Endothelial cell of umbilical vein (primary cell): ENCODE measurements around the gene ALDH4A1. TPM values are rescaled to one million over a fixed set of nuclear protein-coding genes. Genes with fewer than 3 reads are reported as not detected.

Experiments
- BruUV-seq: library from RNA; stranded (reverse); fragments of 400-500 nt; replicated peaks from 2 replicates; lab custom pipeline; 2021; lab: Mats Ljungman, UMichigan
- CTCF ChIA-PET: fragments of 300-600, 350-600 bp; sonication (Branson Sonifier 250); formaldehyde crosslinking; loops from one replicate; lab custom pipeline; 2021; ENCODE audit warnings: antibody characterized with exemption, inconsistent platforms; lab: Charles Lee
- POLR2A ChIA-PET: fragments of 300-600, 350-600 bp; sonication (Branson Sonifier 250); formaldehyde crosslinking; loops from one replicate; lab custom pipeline; 2021; ENCODE audit warnings: antibody characterized with exemption, inconsistent platforms; lab: Charles Lee
- DNase-seq: peaks from one replicate; pipeline ENCODE4 v3.0.0-alpha.2; 2011; ENCODE audit warnings: low read depth, low spot score
- FAIRE-seq: peaks from 2 replicates; lab custom pipeline; 2011; peaks lifted over from hg19 to GRCh38; lab: Jason Lieb, UNC
- H2AFZ ChIP-seq: 2 replicates; pipeline ENCODE4 v1.6.0; 2012; ENCODE audit warnings: low read depth, low read length, control low read depth, inconsistent platforms
- H3K27ac ChIP-seq: 2 replicates; pipeline ENCODE4 v1.5.1; 2011; ENCODE audit warnings: low read depth, mild to moderate bottlenecking, control low read depth, low read length, moderate library complexity; ENCODE audit not compliant: insufficient read depth
- H3K27me3 ChIP-seq, 2 experiments: 2 replicates each; pipeline versions ENCODE4 v1.6.0 to v1.6.1; 2011; ENCODE audit warnings: low read length in 2 of 2, mixed read lengths in 1 of 2; ENCODE audit not compliant: control insufficient read depth in 2 of 2, insufficient read depth in 2 of 2
- H3K36me3 ChIP-seq, 2 experiments: 2 replicates in 1 of 2; 3 replicates in 1 of 2; pipeline ENCODE4 v1.5.1; 2011; ENCODE audit warnings: low read length in 2 of 2, mild to moderate bottlenecking in 1 of 2, moderate library complexity in 1 of 2; ENCODE audit not compliant: control insufficient read depth in 2 of 2, insufficient read depth in 2 of 2; ENCODE audit errors: extremely low read depth in 1 of 2
- H3K4me1 ChIP-seq: 3 replicates; pipeline ENCODE4 v1.5.1; 2011; ENCODE audit warnings: mild to moderate bottlenecking, low read length; ENCODE audit not compliant: control insufficient read depth, insufficient read depth; ENCODE audit errors: extremely low read depth
- H3K4me2 ChIP-seq: 2 replicates; pipeline ENCODE4 v1.6.1; 2011; ENCODE audit warnings: low read length, control low read depth, mixed read lengths; ENCODE audit not compliant: insufficient read depth
- H3K4me3 ChIP-seq, 3 experiments: fragments of 200-600 bp in 1 of 3; sonication (generic), shearing (Covaris generic) in 1 of 3; replicated peaks in 1 of 3; 2 replicates each; pipeline ENCODE4 v1.5.1; 2011 to 2016; ENCODE audit warnings: control low read depth in 3 of 3, low read length in 3 of 3, mild to moderate bottlenecking in 2 of 3, inconsistent platforms in 1 of 3, low read depth in 1 of 3, moderate library complexity in 1 of 3; ENCODE audit not compliant: insufficient read depth in 1 of 3
- H3K79me2 ChIP-seq: 2 replicates; pipeline ENCODE4 v1.6.0; 2012; ENCODE audit warnings: low read length, inconsistent platforms; ENCODE audit not compliant: control insufficient read depth, insufficient read depth
- H3K9ac ChIP-seq: replicated peaks from 2 replicates; pipeline ENCODE3; 2011; ENCODE audit warnings: low read length, control low read depth; ENCODE audit not compliant: insufficient read depth; ENCODE audit errors: extremely low read depth
- H3K9me1 ChIP-seq: replicated peaks from 3 replicates; pipeline ENCODE4 v1.6.0; 2011; ENCODE audit warnings: mild to moderate bottlenecking, low read length; ENCODE audit not compliant: control insufficient read depth, insufficient read depth; ENCODE audit errors: extremely low read depth
- H3K9me3 ChIP-seq: replicated peaks from 2 replicates; pipeline ENCODE4 v1.5.1; 2012; ENCODE audit warnings: low read length, inconsistent platforms; ENCODE audit not compliant: control insufficient read depth, insufficient read depth
- H4K20me1 ChIP-seq: replicated peaks from 2 replicates; pipeline ENCODE3; 2011; ENCODE audit warnings: mild to moderate bottlenecking, low read length; ENCODE audit not compliant: control insufficient read depth, insufficient read depth; ENCODE audit errors: extremely low read depth
- EZH2 ChIP-seq: IDR thresholded peaks from 2 replicates; pipeline ENCODE4 v1.6.1; 2012; ENCODE audit warnings: borderline replicate concordance, low read depth, mild to moderate bottlenecking, moderate library complexity, low read length, inconsistent platforms; ENCODE audit not compliant: severe bottlenecking
- FOS ChIP-seq: IDR thresholded peaks from 2 replicates; pipeline ENCODE4 v1.6.1; 2011; ENCODE audit warnings: mild to moderate bottlenecking, low read length, moderate library complexity, borderline replicate concordance; ENCODE audit not compliant: insufficient read depth
- GATA2 ChIP-seq: IDR thresholded peaks from 2 replicates; pipeline ENCODE4 v1.7.0; 2011; ENCODE audit warnings: low read depth, mild to moderate bottlenecking, moderate library complexity, mixed read lengths, low read length; ENCODE audit not compliant: insufficient read length, insufficient read depth
- JUN ChIP-seq: IDR thresholded peaks from 2 replicates; pipeline ENCODE4 v1.6.1; 2011; ENCODE audit warnings: borderline replicate concordance, low read depth; ENCODE audit not compliant: insufficient read length, insufficient read depth
- MAX ChIP-seq: IDR thresholded peaks from 2 replicates; pipeline ENCODE4 v1.6.1; 2011; ENCODE audit not compliant: insufficient read depth, insufficient read length
- MYC ChIP-seq: IDR thresholded peaks from one replicate; pipeline ENCODE4 v1.6.1; 2011; ENCODE audit warnings: mild to moderate bottlenecking, low read depth, low read length
- POLR2A ChIP-seq: IDR thresholded peaks from 2 replicates; pipeline ENCODE4 v1.6.1; 2012; ENCODE audit warnings: low read depth, mild to moderate bottlenecking, control low read depth, low read length
- POLR2AphosphoS5 ChIP-seq: IDR thresholded peaks from 2 replicates; pipeline ENCODE4 v1.6.1; 2012; ENCODE audit warnings: low read depth, mild to moderate bottlenecking, control low read depth, low read length, moderate library complexity; ENCODE audit not compliant: insufficient read depth
- dilution Hi-C: fragments of 300-500 bp; cut with MboI; formaldehyde crosslinking; loops from one replicate; pipeline ENCODE4 v1.15.0; 2019; ENCODE audit warnings: low sequenced_read_pairs; ENCODE audit not compliant: extremely low pct_ligation_motif_present
- intact Hi-C: fragments of 100-400 bp; cut with micrococcal nuclease; formaldehyde crosslinking; loops from one replicate; pipeline ENCODE4 v1.10.0; 2022
- polyA plus RNA-seq, 4 experiments: library from polyadenylated mRNA; depleted of rRNA in 3 of 4; stranded (reverse) in 3 of 4; unstranded in 1 of 4; fragments of >200 nt; gene quantifications; 2 replicates each; pipeline versions ENCODE4 v1.2.1 to v1.2.3, GENCODE V29; 2011 to 2012; ENCODE audit warnings: missing spikeins in 1 of 4
- total RNA-seq: library from RNA; stranded (reverse); gene quantifications from 2 replicates; pipeline ENCODE4 v1.2.3, GENCODE V29; 2021
- TF ChIP-seq, protein P1 (sequence below), 2 donors: IDR thresholded peaks; 1 replicate in 1 of 2; 2 replicates in 1 of 2; pipeline ENCODE4 v1.5.1; 2011; ENCODE audit warnings: low read length in 2 of 2, mild to moderate bottlenecking in 2 of 2, moderate library complexity in 2 of 2, control low read depth in 1 of 2, inconsistent platforms in 1 of 2, low read depth in 1 of 2; ENCODE audit not compliant: insufficient read depth in 1 of 2; ENCODE audit errors: extremely low read depth in 1 of 2

ALDH4A1 gene
- total and polyA plus RNA-seq, 2 donors (not counting 3 experiments of a cell fraction or from before 2014, with no cell fraction given), result 17.4 to 18.5 TPM

- Histone ChIP-seq H3K4me1 (peaks cover 3% of the 10 kb centered on the region), H2AFZ (no peak overlapping the region), H3K79me2 (peaks cover 83% of the 10 kb centered on the region), H3K9me3 (no peaks in the 10 kb centered on the region), H3K4me3 (no peak overlapping the region), H3K27me3 (no peaks in the 10 kb centered on the region), H3K36me3 (no peaks in the 10 kb centered on the region), H3K9ac (no peak overlapping the region), H3K27ac (no peak overlapping the region), H3K4me2 (no peak overlapping the region), H3K9me1 (no peaks in the 10 kb centered on the region), H4K20me1 (no peaks in the 10 kb centered on the region)
- intact Hi-C loops, result no loop called here
- no peak for DNase-seq
- ChIA-PET POLR2A (no interaction called here), CTCF (interaction anchor here (1.3 to 2.0 kb wide), 3 partner anchors 9 to 29 kb away, joined by 3 to 10 read pairs (median 6); no protein-coding TSS in a partner anchor)
- BruUV-seq, result no TSS peak
- TF ChIP-seq EZH2 (no peak), GATA2 (no peak), MAX (no peak), FOS (no peak), POLR2A (no peak), JUN (no peak), POLR2AphosphoS5 (no peak), MYC (no peak)
- TF ChIP-seq, protein P1, sequence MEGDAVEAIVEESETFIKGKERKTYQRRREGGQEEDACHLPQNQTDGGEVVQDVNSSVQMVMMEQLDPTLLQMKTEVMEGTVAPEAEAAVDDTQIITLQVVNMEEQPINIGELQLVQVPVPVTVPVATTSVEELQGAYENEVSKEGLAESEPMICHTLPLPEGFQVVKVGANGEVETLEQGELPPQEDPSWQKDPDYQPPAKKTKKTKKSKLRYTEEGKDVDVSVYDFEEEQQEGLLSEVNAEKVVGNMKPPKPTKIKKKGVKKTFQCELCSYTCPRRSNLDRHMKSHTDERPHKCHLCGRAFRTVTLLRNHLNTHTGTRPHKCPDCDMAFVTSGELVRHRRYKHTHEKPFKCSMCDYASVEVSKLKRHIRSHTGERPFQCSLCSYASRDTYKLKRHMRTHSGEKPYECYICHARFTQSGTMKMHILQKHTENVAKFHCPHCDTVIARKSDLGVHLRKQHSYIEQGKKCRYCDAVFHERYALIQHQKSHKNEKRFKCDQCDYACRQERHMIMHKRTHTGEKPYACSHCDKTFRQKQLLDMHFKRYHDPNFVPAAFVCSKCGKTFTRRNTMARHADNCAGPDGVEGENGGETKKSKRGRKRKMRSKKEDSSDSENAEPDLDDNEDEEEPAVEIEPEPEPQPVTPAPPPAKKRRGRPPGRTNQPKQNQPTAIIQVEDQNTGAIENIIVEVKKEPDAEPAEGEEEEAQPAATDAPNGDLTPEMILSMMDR (IDR thresholded peaks at IDR 0.05; ENCODE audit: extremely low read depth in 1 of 2, insufficient read depth in 1 of 2, low read depth in 1 of 2, low read length in 2 of 2), result no peak
- dilution Hi-C loops, result no loop called here
- no peak for FAIRE-seq
These were observed 34.1 kb upstream of the ALDH4A1 start for GRCh38 chr1:18936471-18936813.
